Endothelial cell of umbilical vein (primary cell): ENCODE data around the gene XYLT1. TPM values are rescaled to one million over a fixed set of nuclear protein-coding genes. Genes with fewer than 3 reads are reported as not detected.

Source experiments
- BruUV-seq: library from RNA; stranded (reverse); fragments of 400-500 nt; replicated peaks from 2 replicates; lab custom pipeline; 2021; lab: Mats Ljungman, UMichigan
- CTCF ChIA-PET: fragments of 300-600, 350-600 bp; sonication (Branson Sonifier 250); formaldehyde crosslinking; loops from one replicate; lab custom pipeline; 2021; ENCODE audit warnings: antibody characterized with exemption, inconsistent platforms; lab: Charles Lee
- POLR2A ChIA-PET: fragments of 300-600, 350-600 bp; sonication (Branson Sonifier 250); formaldehyde crosslinking; loops from one replicate; lab custom pipeline; 2021; ENCODE audit warnings: antibody characterized with exemption, inconsistent platforms; lab: Charles Lee
- DNase-seq: peaks from one replicate; pipeline ENCODE4 v3.0.0-alpha.2; 2011; ENCODE audit warnings: low read depth, low spot score
- FAIRE-seq: peaks from 2 replicates; lab custom pipeline; 2011; peaks lifted over from hg19 to GRCh38; lab: Jason Lieb, UNC
- H2AFZ ChIP-seq: 2 replicates; pipeline ENCODE4 v1.6.0; 2012; ENCODE audit warnings: low read depth, low read length, control low read depth, inconsistent platforms
- H3K27ac ChIP-seq: 2 replicates; pipeline ENCODE4 v1.5.1; 2011; ENCODE audit warnings: low read depth, mild to moderate bottlenecking, control low read depth, low read length, moderate library complexity; ENCODE audit not compliant: insufficient read depth
- H3K27me3 ChIP-seq, 2 experiments: 2 replicates each; pipeline versions ENCODE4 v1.6.0 to v1.6.1; 2011; ENCODE audit warnings: low read length in 2 of 2, mixed read lengths in 1 of 2; ENCODE audit not compliant: control insufficient read depth in 2 of 2, insufficient read depth in 2 of 2
- H3K36me3 ChIP-seq, 2 experiments: 2 replicates in 1 of 2; 3 replicates in 1 of 2; pipeline ENCODE4 v1.5.1; 2011; ENCODE audit warnings: low read length in 2 of 2, mild to moderate bottlenecking in 1 of 2, moderate library complexity in 1 of 2; ENCODE audit not compliant: control insufficient read depth in 2 of 2, insufficient read depth in 2 of 2; ENCODE audit errors: extremely low read depth in 1 of 2
- H3K4me1 ChIP-seq: 3 replicates; pipeline ENCODE4 v1.5.1; 2011; ENCODE audit warnings: mild to moderate bottlenecking, low read length; ENCODE audit not compliant: control insufficient read depth, insufficient read depth; ENCODE audit errors: extremely low read depth
- H3K4me2 ChIP-seq: 2 replicates; pipeline ENCODE4 v1.6.1; 2011; ENCODE audit warnings: low read length, control low read depth, mixed read lengths; ENCODE audit not compliant: insufficient read depth
- H3K4me3 ChIP-seq, 3 experiments: fragments of 200-600 bp in 1 of 3; sonication (generic), shearing (Covaris generic) in 1 of 3; replicated peaks in 1 of 3; 2 replicates each; pipeline ENCODE4 v1.5.1; 2011 to 2016; ENCODE audit warnings: control low read depth in 3 of 3, low read length in 3 of 3, mild to moderate bottlenecking in 2 of 3, inconsistent platforms in 1 of 3, low read depth in 1 of 3, moderate library complexity in 1 of 3; ENCODE audit not compliant: insufficient read depth in 1 of 3
- H3K79me2 ChIP-seq: 2 replicates; pipeline ENCODE4 v1.6.0; 2012; ENCODE audit warnings: low read length, inconsistent platforms; ENCODE audit not compliant: control insufficient read depth, insufficient read depth
- H3K9ac ChIP-seq: replicated peaks from 2 replicates; pipeline ENCODE3; 2011; ENCODE audit warnings: low read length, control low read depth; ENCODE audit not compliant: insufficient read depth; ENCODE audit errors: extremely low read depth
- H3K9me1 ChIP-seq: replicated peaks from 3 replicates; pipeline ENCODE4 v1.6.0; 2011; ENCODE audit warnings: mild to moderate bottlenecking, low read length; ENCODE audit not compliant: control insufficient read depth, insufficient read depth; ENCODE audit errors: extremely low read depth
- H3K9me3 ChIP-seq: replicated peaks from 2 replicates; pipeline ENCODE4 v1.5.1; 2012; ENCODE audit warnings: low read length, inconsistent platforms; ENCODE audit not compliant: control insufficient read depth, insufficient read depth
- H4K20me1 ChIP-seq: replicated peaks from 2 replicates; pipeline ENCODE3; 2011; ENCODE audit warnings: mild to moderate bottlenecking, low read length; ENCODE audit not compliant: control insufficient read depth, insufficient read depth; ENCODE audit errors: extremely low read depth
- CTCF ChIP-seq, 2 donors: IDR thresholded peaks; 1 replicate in 1 of 2; 2 replicates in 1 of 2; pipeline ENCODE4 v1.5.1; 2011; ENCODE audit warnings: low read length in 2 of 2, mild to moderate bottlenecking in 2 of 2, moderate library complexity in 2 of 2, control low read depth in 1 of 2, inconsistent platforms in 1 of 2, low read depth in 1 of 2; ENCODE audit not compliant: insufficient read depth in 1 of 2; ENCODE audit errors: extremely low read depth in 1 of 2
- EZH2 ChIP-seq: IDR thresholded peaks from 2 replicates; pipeline ENCODE4 v1.6.1; 2012; ENCODE audit warnings: borderline replicate concordance, low read depth, mild to moderate bottlenecking, moderate library complexity, low read length, inconsistent platforms; ENCODE audit not compliant: severe bottlenecking
- GATA2 ChIP-seq: IDR thresholded peaks from 2 replicates; pipeline ENCODE4 v1.7.0; 2011; ENCODE audit warnings: low read depth, mild to moderate bottlenecking, moderate library complexity, mixed read lengths, low read length; ENCODE audit not compliant: insufficient read length, insufficient read depth
- JUN ChIP-seq: IDR thresholded peaks from 2 replicates; pipeline ENCODE4 v1.6.1; 2011; ENCODE audit warnings: borderline replicate concordance, low read depth; ENCODE audit not compliant: insufficient read length, insufficient read depth
- POLR2AphosphoS5 ChIP-seq: IDR thresholded peaks from 2 replicates; pipeline ENCODE4 v1.6.1; 2012; ENCODE audit warnings: low read depth, mild to moderate bottlenecking, control low read depth, low read length, moderate library complexity; ENCODE audit not compliant: insufficient read depth
- dilution Hi-C: fragments of 300-500 bp; cut with MboI; formaldehyde crosslinking; loops from one replicate; pipeline ENCODE4 v1.15.0; 2019; ENCODE audit warnings: low sequenced_read_pairs; ENCODE audit not compliant: extremely low pct_ligation_motif_present
- intact Hi-C: fragments of 100-400 bp; cut with micrococcal nuclease; formaldehyde crosslinking; loops from one replicate; pipeline ENCODE4 v1.10.0; 2022
- polyA plus RNA-seq, 4 experiments: library from polyadenylated mRNA; depleted of rRNA in 3 of 4; stranded (reverse) in 3 of 4; unstranded in 1 of 4; fragments of >200 nt; gene quantifications; 2 replicates each; pipeline versions ENCODE4 v1.2.1 to v1.2.3, GENCODE V29; 2011 to 2012; ENCODE audit warnings: missing spikeins in 1 of 4
- total RNA-seq: library from RNA; stranded (reverse); gene quantifications from 2 replicates; pipeline ENCODE4 v1.2.3, GENCODE V29; 2021

Gene XYLT1
- total and polyA plus RNA-seq, 2 donors (not counting 3 experiments of a cell fraction or from before 2014, with no cell fraction given) = 0.63 to 2.9 TPM

- Histone ChIP-seq H3K4me1 (peaks cover 18% of the 10 kb centered on the region), H3K4me2 (peak overlapping the region; percentile 43), H4K20me1 (no peaks in the 10 kb centered on the region), H3K27ac (peak overlapping the region; percentile 18), H3K79me2 (no peaks in the 10 kb centered on the region), H3K9me1 (no peaks in the 10 kb centered on the region), H2AFZ (no peak overlapping the region), H3K27me3 (no peaks in the 10 kb centered on the region), H3K4me3 (no peak overlapping the region), H3K36me3 (no peaks in the 10 kb centered on the region), H3K9me3 (no peaks in the 10 kb centered on the region), H3K9ac (no peak overlapping the region)
- BruUV-seq = no TSS peak
- POLR2A ChIA-PET = no interaction called here
- CTCF ChIA-PET = no interaction called here
- peak; percentile 89 for FAIRE-seq
- TF ChIP-seq JUN = peak; percentile 67
- TF ChIP-seq EZH2 = no peak
- intact Hi-C loops = loop anchor here (1.0 kb wide), 2 partner anchors 10 to 17 kb away; no protein-coding TSS in a partner anchor
- no peak for DNase-seq
- dilution Hi-C loops = no loop called here
These were observed 90.1 kb downstream of the XYLT1 start for GRCh38 chr16:17380613-17381012.

GRCh38 chr16:17379121-17379571, 91.6 kb downstream of the XYLT1 start:
- CTCF ChIA-PET = no interaction called here
- no peak overlapping the region for H2AFZ ChIP-seq
- no peak for DNase-seq

More at GRCh38 chr16:17379121-17379571, 91.6 kb downstream of the XYLT1 start:
- Histone ChIP-seq H3K27me3 (no peaks in the 10 kb centered on the region), H3K9me3 (no peaks in the 10 kb centered on the region), H3K9ac (no peak overlapping the region), H3K4me2 (no peak overlapping the region), H4K20me1 (no peaks in the 10 kb centered on the region), H3K9me1 (no peaks in the 10 kb centered on the region), H3K79me2 (no peaks in the 10 kb centered on the region), H3K36me3 (no peaks in the 10 kb centered on the region), H3K4me3 (no peak overlapping the region), H3K27ac (no peak overlapping the region), H3K4me1 (peaks cover 18% of the 10 kb centered on the region)
- no peak for FAIRE-seq
- POLR2A ChIA-PET = no interaction called here
- TF ChIP-seq GATA2 (no peak), POLR2AphosphoS5 (no peak), CTCF (IDR thresholded peaks at IDR 0.05; ENCODE audit: extremely low read depth in 1 of 2, insufficient read depth in 1 of 2, low read depth in 1 of 2, low read length in 2 of 2) (no peak), JUN (no peak)
- dilution Hi-C loops = no loop called here
- intact Hi-C loops = no loop called here
- BruUV-seq = no TSS peak
